ENCODE measurements around the gene DHX8. TPM values are rescaled to one million over a fixed set of nuclear protein-coding genes. Genes with fewer than 3 reads are reported as not detected.
A peak's percentile ranks its signal among the peaks of the same experiment; 100 is the strongest.

The DHX8 gene
- total RNA-seq, 1 donor from 2014 or later = 134 TPM

DNA sequence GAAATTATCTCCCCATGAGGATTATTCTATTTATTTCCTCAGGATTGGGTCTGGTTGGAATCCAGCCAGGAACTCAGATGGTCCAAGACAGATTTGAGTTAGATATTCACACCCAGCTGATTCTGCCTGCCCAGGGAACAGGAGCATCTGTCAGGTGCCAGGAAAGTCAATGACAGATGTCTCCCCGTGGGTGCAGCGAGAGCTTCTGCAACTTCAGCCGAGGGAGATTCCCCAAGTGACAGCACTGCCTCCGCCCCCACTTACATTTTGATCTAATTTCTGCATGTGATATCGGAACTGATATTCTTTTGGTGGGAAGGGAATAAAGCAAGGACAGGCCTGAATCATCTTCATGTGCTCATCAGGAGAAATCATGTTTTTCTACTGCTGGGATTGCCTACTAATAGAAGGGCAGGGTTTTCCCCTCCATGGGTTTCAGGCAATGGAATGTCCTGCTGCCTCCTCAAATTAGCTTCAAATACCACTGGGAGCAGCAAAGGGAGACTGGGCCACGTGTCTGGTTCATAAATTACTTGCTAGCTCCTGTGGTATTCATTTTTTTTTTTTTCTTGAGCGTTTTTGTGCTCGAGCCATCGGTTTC lies 15.7 kb upstream of the DHX8 start:
- peak; percentile 16 for DNase-seq (ENCODE audit: low spot score)
- H3K4me3 Mint-ChIP-seq = no peak overlapping the region
- no peaks in the 10 kb centered on the region for H3K79me2 ChIP-seq (ENCODE audit: low read depth)
- H3K9ac ChIP-seq = no peak overlapping the region
- no peak overlapping the region for H3K4me3 ChIP-seq
- H3K4me2 ChIP-seq = no peak overlapping the region
- H3K4me1 ChIP-seq = no peaks in the 10 kb centered on the region
- no peak overlapping the region for H3K27ac ChIP-seq
- H4K20me1 ChIP-seq (ENCODE audit: low read depth) = no peaks in the 10 kb centered on the region
- H3K36me3 ChIP-seq = no peaks in the 10 kb centered on the region
- peaks cover 5% of the 10 kb centered on the region for H3K27me3 Mint-ChIP-seq (ENCODE audit: insufficient read depth, low read depth)
- no peaks in the 10 kb centered on the region for H3K36me3 Mint-ChIP-seq
- H3K27ac Mint-ChIP-seq = no peak overlapping the region
- H3K9me3 Mint-ChIP-seq = no peaks in the 10 kb centered on the region
- H2AFZ ChIP-seq (replicated peaks) = no peak overlapping the region
- no peak for TF ChIP-seq EZH2phosphoT487 (IDR thresholded peaks at IDR 0.05)
- no peak for TF ChIP-seq EZH2 (IDR thresholded peaks at IDR 0.05)
- no peak for TF ChIP-seq CTCF (IDR thresholded peaks at IDR 0.05)
- no peaks in the 10 kb centered on the region for H3K9me3 ChIP-seq (ENCODE audit: low read depth)
- H3K27me3 ChIP-seq = no peaks in the 10 kb centered on the region
- peaks cover 21% of the 10 kb centered on the region for H3K4me1 Mint-ChIP-seq
- no peaks in the 10 kb centered on the region for H3F3A ChIP-seq (ENCODE audit: low read depth)

DNA sequence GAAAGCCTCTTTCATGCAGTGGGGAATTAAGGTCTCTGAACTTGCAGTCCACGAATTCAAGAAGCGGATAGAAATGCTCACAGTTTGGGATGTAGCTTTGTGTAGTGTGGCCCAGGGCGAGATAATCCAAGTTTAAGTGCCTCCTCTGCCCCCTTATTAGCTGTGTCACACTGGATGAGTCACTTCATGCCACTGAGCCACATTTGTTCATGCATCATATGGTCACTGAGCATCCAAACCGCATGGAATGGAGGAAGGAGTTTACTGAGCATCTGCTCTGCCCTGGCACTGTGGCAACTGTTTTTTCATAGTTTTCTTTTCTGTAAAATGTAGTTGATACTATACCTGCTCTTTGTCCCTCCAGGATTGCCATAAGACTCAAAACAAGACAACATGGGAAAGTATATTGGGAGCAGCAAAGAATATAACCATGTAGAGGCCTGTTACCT lies 15.1 kb upstream of the DHX8 start:
- Mint-ChIP-seq H3K27me3 (ENCODE audit: insufficient read depth, low read depth) (peaks cover 5% of the 10 kb centered on the region), H3K4me3 (no peak overlapping the region), H3K36me3 (no peaks in the 10 kb centered on the region), H3K27ac (no peak overlapping the region), H3K4me1 (peaks cover 21% of the 10 kb centered on the region), H3K9me3 (no peaks in the 10 kb centered on the region)
- no peaks in the 10 kb centered on the region for H3K4me1 ChIP-seq
- no peaks in the 10 kb centered on the region for H3K9me3 ChIP-seq (ENCODE audit: low read depth)
- DNase-seq (ENCODE audit: low spot score) = no peak
- H3K9ac ChIP-seq = no peak overlapping the region
- no peak overlapping the region for H3K4me3 ChIP-seq
- H2AFZ ChIP-seq (replicated peaks) = no peak overlapping the region
- TF ChIP-seq EZH2 (IDR thresholded peaks at IDR 0.05) (no peak), EZH2phosphoT487 (IDR thresholded peaks at IDR 0.05) (no peak), CTCF (IDR thresholded peaks at IDR 0.05) (no peak)
- no peaks in the 10 kb centered on the region for H3K79me2 ChIP-seq (ENCODE audit: low read depth)
- H3K27me3 ChIP-seq = no peaks in the 10 kb centered on the region
- H3K27ac ChIP-seq = no peak overlapping the region
- H3K36me3 ChIP-seq = no peaks in the 10 kb centered on the region
- no peaks in the 10 kb centered on the region for H3F3A ChIP-seq (ENCODE audit: low read depth)
- no peak overlapping the region for H3K4me2 ChIP-seq
- H4K20me1 ChIP-seq (ENCODE audit: low read depth) = no peaks in the 10 kb centered on the region

DNA sequence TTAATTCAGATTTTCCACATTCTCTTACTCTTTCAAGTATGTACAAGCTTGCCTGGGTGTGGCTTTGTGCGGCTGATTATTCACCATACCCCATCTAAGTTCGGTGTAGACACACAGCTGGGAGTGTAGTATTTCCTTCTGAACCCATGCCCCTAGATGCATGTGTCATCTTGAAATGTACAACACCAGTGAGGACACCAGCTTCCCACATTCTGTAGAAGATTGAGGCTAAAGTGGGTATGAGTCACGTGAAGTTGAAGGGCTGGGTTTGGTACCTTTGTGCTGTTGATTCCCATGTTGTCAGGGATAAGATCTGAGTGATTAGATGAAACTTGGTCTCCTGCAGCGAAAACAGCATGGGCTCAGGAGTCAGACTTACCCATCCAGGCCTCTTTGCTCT lies 14.6 kb upstream of the DHX8 start:
- Histone ChIP-seq H2AFZ (replicated peaks) (no peak overlapping the region), H4K20me1 (ENCODE audit: low read depth) (no peaks in the 10 kb centered on the region), H3F3A (ENCODE audit: low read depth) (no peaks in the 10 kb centered on the region), H3K9ac (no peak overlapping the region), H3K4me2 (no peak overlapping the region), H3K36me3 (no peaks in the 10 kb centered on the region), H3K4me1 (no peaks in the 10 kb centered on the region), H3K79me2 (ENCODE audit: low read depth) (no peaks in the 10 kb centered on the region), H3K9me3 (ENCODE audit: low read depth) (no peaks in the 10 kb centered on the region), H3K27ac (no peak overlapping the region), H3K4me3 (no peak overlapping the region), H3K27me3 (no peaks in the 10 kb centered on the region)
- Mint-ChIP-seq H3K9me3 (no peaks in the 10 kb centered on the region), H3K27me3 (ENCODE audit: insufficient read depth, low read depth) (peaks cover 5% of the 10 kb centered on the region), H3K27ac (no peak overlapping the region), H3K4me1 (peaks cover 21% of the 10 kb centered on the region), H3K36me3 (no peaks in the 10 kb centered on the region), H3K4me3 (no peak overlapping the region)
- no peak for DNase-seq (ENCODE audit: low spot score)
- TF ChIP-seq EZH2phosphoT487 (IDR thresholded peaks at IDR 0.05) = no peak
- no peak for TF ChIP-seq EZH2 (IDR thresholded peaks at IDR 0.05)
- no peak for TF ChIP-seq CTCF (IDR thresholded peaks at IDR 0.05)

Data from neural progenitor cell (in vitro differentiated cells).